Right ventricle myocardium superior (tissue), 1 donor: ENCODE results near the gene CARD9. TPM values are rescaled to one million over a fixed set of nuclear protein-coding genes. Genes with fewer than 3 reads are reported as not detected.
"Not testable (repeated sequence)": the region's sequence is repeated elsewhere in the genome, so short reads cannot be mapped to it uniquely, and the experiment has no call there.

Experiments
- ATAC-seq: fragments of 200-7000 bp; cut with Tn5 transposase; one replicate; pipeline ENCODE4 v1.9.1; 2020; ENCODE audit warnings: mild to moderate bottlenecking; ENCODE audit not compliant: poor library complexity
- DNase-seq: peaks from one replicate; pipeline ENCODE4 v3.0.0-alpha.2; 2020
- intact Hi-C: fragments of 100-400 bp; cut with DNase I; formaldehyde crosslinking; loops from one replicate; pipeline ENCODE4 v1.11.2; 2022
- long read RNA-seq: library from polyadenylated mRNA; unstranded; transcript quantifications from one replicate; pipeline ENCODE4 v2.0.0, GENCODE V29; 2021
- total RNA-seq: library from RNA; stranded (reverse); fragmentation: NEBNext Ultra II Directional; extraction: Animal tissue kit (Norgen Biotek cat#: 25700); gene quantifications from one replicate; pipeline ENCODE4 v1.2.1, GENCODE V29; 2021
- donor health status: DM: no; HTN: yes; CAD: no; lungs with severe emphysema.

Gene CARD9
- total RNA-seq = 0.78 TPM
- long read RNA-seq, partial matches to known transcripts = 0 of 3 reads
- long read RNA-seq, other reads (novel, unspliced or antisense) = 3 of 3 reads

GRCh38 chr9:136373300-136374182 lies at the start of gene CARD9:
TSS of gene CARD9 (minus strand) at chr9:136373669. CDS start at chr9:136372078, 1,591 bp downstream.
- peak; percentile 75 for DNase-seq
- intact Hi-C loops = no loop called here
- ATAC-seq = peak; percentile 50

- intact Hi-C loops = no loop called here
- no peak for ATAC-seq
- no peak for DNase-seq
Measured at GRCh38 chr9:136422876-136423275, 49.4 kb upstream of the CARD9 start.

- ATAC-seq (no peak), DNase-seq (no peak)
- intact Hi-C loops = no loop called here
Measured at GRCh38 chr9:136421791-136422190, 48.3 kb upstream of the CARD9 start.

- no peak for DNase-seq
- intact Hi-C loops = no loop called here
- no peak for ATAC-seq
Measured at GRCh38 chr9:136419092-136419420, 45.6 kb upstream of the CARD9 start.

- intact Hi-C loops = no loop called here
- ATAC-seq (no peak), DNase-seq (no peak)
Measured at GRCh38 chr9:136418182-136419091, 45.0 kb upstream of the CARD9 start.

- ATAC-seq (no peak), DNase-seq (no peak)
- intact Hi-C loops = no loop called here
Measured at GRCh38 chr9:136416914-136417313, 43.4 kb upstream of the CARD9 start.

- DNase-seq (no peak), ATAC-seq (no peak)
- intact Hi-C loops = no loop called here
Measured at GRCh38 chr9:136416427-136416826, 43.0 kb upstream of the CARD9 start.

- no peak for DNase-seq
- intact Hi-C loops = no loop called here
- ATAC-seq = no peak
Measured at GRCh38 chr9:136412962-136413361, 39.5 kb upstream of the CARD9 start.

GRCh38 chr9:136411378-136411777 lies 37.9 kb upstream of the CARD9 start:
- no peak for DNase-seq
- ATAC-seq = no peak
- intact Hi-C loops = no loop called here

GRCh38 chr9:136410500-136411287 lies 37.2 kb upstream of the CARD9 start, which contains the start of the genes ENTR1 and PMPCA:
TSS of gene ENTR1 (minus strand) at chr9:136410614. CDS start at chr9:136410397, 217 bp downstream.
TSS of gene PMPCA (plus strand) at chr9:136410658. CDS start at chr9:136410669, 11 bp downstream.
- DNase-seq = peak; percentile 96
- peak; percentile 95 for ATAC-seq
- intact Hi-C loops = no loop called here

- DNase-seq (no peak), ATAC-seq (peak; percentile 4)
- intact Hi-C loops = no loop called here
Measured at GRCh38 chr9:136409557-136410455, 36.3 kb upstream of the CARD9 start.

- intact Hi-C loops = no loop called here
- DNase-seq (no peak), ATAC-seq (no peak)
Measured at GRCh38 chr9:136407911-136408310, 34.4 kb upstream of the CARD9 start.

GRCh38 chr9:136407061-136407460 lies 33.6 kb upstream of the CARD9 start:
- DNase-seq, intact Hi-C loops, ATAC-seq: not testable (repeated sequence)

- intact Hi-C loops = not testable (repeated sequence)
Measured at GRCh38 chr9:136405904-136406303, 32.4 kb upstream of the CARD9 start.

GRCh38 chr9:136405481-136405880 lies 32.0 kb upstream of the CARD9 start:
- intact Hi-C loops = no loop called here
- ATAC-seq = no peak
- DNase-seq = no peak

More at GRCh38 chr9:136405904-136406303, 32.4 kb upstream of the CARD9 start:
- not testable (repeated sequence) for ATAC-seq, DNase-seq

- no peak for DNase-seq
- intact Hi-C loops = no loop called here
Measured at GRCh38 chr9:136404801-136405136, 31.3 kb upstream of the CARD9 start.

GRCh38 chr9:136403915-136404800 lies 30.7 kb upstream of the CARD9 start:
- intact Hi-C loops = no loop called here
- no peak for DNase-seq
- no peak for ATAC-seq

More at GRCh38 chr9:136404801-136405136, 31.3 kb upstream of the CARD9 start:
- ATAC-seq = no peak
